Gastroesophageal sphincter (tissue), 3 donors: ENCODE results near the gene TBL1XR1.

Experiments
- CTCF ChIP-seq, 4 experiments: fragments of 200-600 bp in 2 of 4; fragments of 450-650 bp in 2 of 4; sonication (generic) in 1 of 4; IDR thresholded peaks; one replicate each; pipeline ENCODE4 v1.5.1; 2017 to 2019; ENCODE audit warnings: antibody characterized with exemption in 4 of 4, mild to moderate bottlenecking in 2 of 4, moderate library complexity in 2 of 4
- EP300 ChIP-seq: sonication (generic); formaldehyde crosslinking; IDR thresholded peaks from one replicate; pipeline ENCODE4 v1.6.1; 2017; ENCODE audit warnings: antibody characterized with exemption, mild to moderate bottlenecking
- POLR2A ChIP-seq, 2 donors: fragments of 450-650 bp; IDR thresholded peaks; one replicate each; pipeline ENCODE4 v1.6.1; 2017; ENCODE audit warnings: antibody characterized with exemption in 2 of 2, mild to moderate bottlenecking in 2 of 2, moderate library complexity in 1 of 2
- POLR2AphosphoS5 ChIP-seq: sonication (generic); formaldehyde crosslinking; IDR thresholded peaks from one replicate; pipeline ENCODE4 v1.6.1; 2017; ENCODE audit warnings: antibody characterized with exemption

- TF ChIP-seq CTCF (IDR thresholded peaks at IDR 0.05), result no peak
- no peak for TF ChIP-seq POLR2A (IDR thresholded peaks at IDR 0.05)
- no peak for TF ChIP-seq EP300
- no peak for TF ChIP-seq POLR2AphosphoS5
Measured at GRCh38 chr3:177208223-177208622, 10.9 kb upstream of the TBL1XR1 start.
